OCI-LY7 (cell line): ENCODE data around the gene ZMYND11. TPM values are rescaled to one million over a fixed set of nuclear protein-coding genes. Genes with fewer than 3 reads are reported as not detected.
"Not testable (repeated sequence)": the region's sequence is repeated elsewhere in the genome, so short reads cannot be mapped to it uniquely, and the experiment has no call there.

Experiments
- BruUV-seq: library from RNA; stranded (reverse); fragments of 400-500 nt; replicated peaks from 2 replicates; lab custom pipeline; 2021; lab: Mats Ljungman, UMichigan
- CTCF ChIA-PET: fragments of 300-600 bp; sonication (Branson Sonifier 250); formaldehyde crosslinking; loops from one replicate; lab custom pipeline; 2022; ENCODE audit warnings: antibody characterized with exemption; ENCODE audit not compliant: unreplicated experiment; lab: Charles Lee
- POLR2A ChIA-PET: fragments of 300-600 bp; sonication (Branson Sonifier 250); formaldehyde crosslinking; loops from one replicate; lab custom pipeline; 2022; ENCODE audit warnings: antibody characterized with exemption; lab: Charles Lee
- DNase-seq: peaks from one replicate; pipeline ENCODE4 v3.0.0-alpha.2; 2015; ENCODE audit warnings: low spot score
- H2AFZ ChIP-seq: fragments of 200-600 bp; sonication (generic), shearing (Covaris generic); 2 replicates; pipeline ENCODE4 v1.6.1; 2014; ENCODE audit warnings: mild to moderate bottlenecking, antibody characterized with exemption, low read length, moderate library complexity
- H3K27ac ChIP-seq: fragments of 200-600 bp; sonication (generic); 2 replicates; pipeline ENCODE4 v1.5.1; 2014; ENCODE audit warnings: mixed run types, low read depth, mild to moderate bottlenecking, moderate library complexity, low read length, inconsistent platforms; ENCODE audit not compliant: poor library complexity, severe bottlenecking
- H3K36me3 ChIP-seq: fragments of 200-600 bp; sonication (generic); 2 replicates; pipeline ENCODE4 v1.6.1; 2014; ENCODE audit warnings: mild to moderate bottlenecking, antibody characterized with exemption, low read length, moderate library complexity, mixed read lengths; ENCODE audit not compliant: insufficient read depth
- H3K4me1 ChIP-seq: fragments of 200-600 bp; sonication (generic); 2 replicates; pipeline ENCODE4 v1.5.1; 2014; ENCODE audit warnings: mild to moderate bottlenecking, low read length; ENCODE audit not compliant: insufficient read depth, poor library complexity, severe bottlenecking
- H3K4me2 ChIP-seq: fragments of 200-600 bp; sonication (generic); 2 replicates; pipeline ENCODE4 v1.6.1; 2014; ENCODE audit warnings: mild to moderate bottlenecking, low read length
- H3K4me3 ChIP-seq: fragments of 200-600 bp; sonication (generic); 2 replicates; pipeline ENCODE4 v1.5.1; 2014; ENCODE audit warnings: mild to moderate bottlenecking, low read depth, low read length; ENCODE audit not compliant: poor library complexity, severe bottlenecking
- H3K79me2 ChIP-seq: fragments of 200-600 bp; sonication (generic); 2 replicates; pipeline ENCODE4 v1.6.1; 2016; ENCODE audit warnings: low read depth, mild to moderate bottlenecking, low read length, moderate library complexity, mixed read lengths; ENCODE audit not compliant: insufficient read depth
- H3K9me2 ChIP-seq: fragments of 200-600 bp; sonication (generic); 2 replicates; pipeline ENCODE4 v1.6.1; 2016; ENCODE audit warnings: mild to moderate bottlenecking, low read length, mixed read lengths; ENCODE audit not compliant: insufficient read depth
- H3K9me3 ChIP-seq: fragments of 200-600 bp; sonication (generic); 2 replicates; pipeline ENCODE4 v1.6.1; 2014; ENCODE audit warnings: mild to moderate bottlenecking, mixed run types, low read length, mixed read lengths
- H4K20me1 ChIP-seq: fragments of 200-600 bp; sonication (generic); 2 replicates; pipeline ENCODE4 v1.6.1; 2014; ENCODE audit warnings: mild to moderate bottlenecking, antibody characterized with exemption, low read length, moderate library complexity, mixed read lengths; ENCODE audit not compliant: insufficient read depth
- CTCF ChIP-seq: fragments of 200-600 bp; sonication (generic); conservative IDR thresholded peaks from 2 replicates; pipeline ENCODE4 v1.5.1; 2014; ENCODE audit warnings: mild to moderate bottlenecking, antibody characterized with exemption, low read length, moderate library complexity, mixed read lengths
- EZH2phosphoT487 ChIP-seq: fragments of 200-600 bp; sonication (generic); IDR thresholded peaks from 2 replicates; pipeline ENCODE4 v1.6.1; 2018; ENCODE audit warnings: low read depth, borderline replicate concordance, mild to moderate bottlenecking, mixed run types, antibody characterized with exemption, low read length, moderate library complexity, mixed read lengths
- intact Hi-C: fragments of 100-400 bp; cut with micrococcal nuclease; formaldehyde crosslinking; loops from one replicate; pipeline ENCODE4 v1.10.0; 2022; ENCODE audit not compliant: unreplicated experiment
- total RNA-seq, 2 experiments: library from RNA; depleted of rRNA in 1 of 2; stranded (reverse); fragments of >200 nt in 1 of 2; shearing (Covaris generic) in 1 of 2; gene quantifications; 2 replicates each; pipeline ENCODE4 v1.2.3, GENCODE V29; 2014 to 2022

ZMYND11 gene
- total RNA-seq, 2 experiments from 2014 or later, result 4.0 to 5.5 TPM

- no peak overlapping the region for H3K27ac ChIP-seq
- no peak for DNase-seq
- TF ChIP-seq EZH2phosphoT487 (no peak), CTCF (no peak)
- no peaks in the 10 kb centered on the region for H3K4me1 ChIP-seq
- no peaks in the 10 kb centered on the region for H3K79me2 ChIP-seq
- no peak overlapping the region for H3K4me2 ChIP-seq
- ChIA-PET POLR2A (interaction anchor here (1.1 kb wide), 1 partner anchor 328 kb away, joined by 3 read pairs; no protein-coding TSS in a partner anchor), CTCF (no interaction called here)
- no peaks in the 10 kb centered on the region for H3K36me3 ChIP-seq
- H2AFZ ChIP-seq, result peak overlapping the region; percentile 26; the same call in 1 of the 2 replicates
- no peaks in the 10 kb centered on the region for H4K20me1 ChIP-seq
- H3K9me3 ChIP-seq, result no peaks in the 10 kb centered on the region
- BruUV-seq, result no TSS peak
- H3K9me2 ChIP-seq, result no peaks in the 10 kb centered on the region
- H3K4me3 ChIP-seq, result no peak overlapping the region
- intact Hi-C loops, result no loop called here
Measured at GRCh38 chr10:182441-183201, 47.4 kb downstream of the ZMYND11 start.

- no TSS peak for BruUV-seq
- TF ChIP-seq EZH2phosphoT487 (no peak), CTCF (no peak)
- no peaks in the 10 kb centered on the region for H3K4me1 ChIP-seq
- H4K20me1 ChIP-seq, result no peaks in the 10 kb centered on the region
- no peaks in the 10 kb centered on the region for H3K36me3 ChIP-seq
- POLR2A ChIA-PET, result no interaction called here
- no peak overlapping the region for H3K27ac ChIP-seq
- no peaks in the 10 kb centered on the region for H3K9me3 ChIP-seq
- DNase-seq, result no peak
- intact Hi-C loops, result no loop called here
- no peaks in the 10 kb centered on the region for H3K9me2 ChIP-seq
- CTCF ChIA-PET, result no interaction called here
- H3K4me3 ChIP-seq, result no peak overlapping the region
- H3K4me2 ChIP-seq, result no peak overlapping the region
- H3K79me2 ChIP-seq, result no peaks in the 10 kb centered on the region
- H2AFZ ChIP-seq, result no peak overlapping the region
Measured at GRCh38 chr10:184174-184573, 48.9 kb downstream of the ZMYND11 start.

- Histone ChIP-seq H3K27ac (no peak overlapping the region), H3K79me2 (no peaks in the 10 kb centered on the region), H3K4me2 (no peak overlapping the region), H3K4me3 (no peak overlapping the region), H4K20me1 (no peaks in the 10 kb centered on the region), H3K9me3 (no peaks in the 10 kb centered on the region), H2AFZ (no peak overlapping the region), H3K36me3 (no peaks in the 10 kb centered on the region), H3K4me1 (no peaks in the 10 kb centered on the region), H3K9me2 (no peaks in the 10 kb centered on the region)
- POLR2A ChIA-PET, result no interaction called here
- CTCF ChIA-PET, result no interaction called here
- no peak for DNase-seq
- intact Hi-C loops, result no loop called here
- no TSS peak for BruUV-seq
- TF ChIP-seq CTCF, result no peak
- TF ChIP-seq EZH2phosphoT487, result no peak
Measured at GRCh38 chr10:184911-185310, 49.7 kb downstream of the ZMYND11 start.

- H3K36me3 ChIP-seq, H4K20me1 ChIP-seq, H3K4me1 ChIP-seq, DNase-seq, H3K27ac ChIP-seq, BruUV-seq, POLR2A ChIA-PET, H3K79me2 ChIP-seq, H2AFZ ChIP-seq, H3K9me3 ChIP-seq, intact Hi-C loops, H3K4me2 ChIP-seq, CTCF ChIA-PET, H3K4me3 ChIP-seq, H3K9me2 ChIP-seq: not testable (repeated sequence)
Measured at GRCh38 chr10:185571-185970, 50.3 kb downstream of the ZMYND11 start.
